CMK (cell line): ENCODE measurements around the gene ACSL3.

Experiments used
- DNase-seq: peaks from one replicate; pipeline ENCODE4 v3.0.0-alpha.2; 2010; ENCODE audit warnings: low read depth

Gene ACSL3

DNA sequence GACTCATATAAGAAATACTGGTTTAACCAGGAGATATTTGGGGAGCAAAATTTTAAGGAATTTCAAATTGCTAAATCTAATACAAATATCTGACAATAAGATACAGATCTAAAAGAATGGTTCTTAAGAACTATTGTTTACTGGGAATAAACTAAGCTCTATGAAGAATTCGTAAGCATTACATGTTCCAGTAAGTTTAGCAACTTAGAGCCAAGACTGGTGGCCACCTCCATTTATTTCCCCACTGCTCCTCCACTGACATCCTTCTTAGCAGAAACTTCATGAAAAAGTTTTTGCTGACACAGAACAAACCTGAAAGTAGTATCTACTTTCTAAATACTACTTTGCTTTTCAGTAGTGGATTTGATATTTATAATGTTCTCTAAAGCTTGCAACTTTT, 83.0 kb downstream of the ACSL3 start:
- DNase-seq = no peak

DNA sequence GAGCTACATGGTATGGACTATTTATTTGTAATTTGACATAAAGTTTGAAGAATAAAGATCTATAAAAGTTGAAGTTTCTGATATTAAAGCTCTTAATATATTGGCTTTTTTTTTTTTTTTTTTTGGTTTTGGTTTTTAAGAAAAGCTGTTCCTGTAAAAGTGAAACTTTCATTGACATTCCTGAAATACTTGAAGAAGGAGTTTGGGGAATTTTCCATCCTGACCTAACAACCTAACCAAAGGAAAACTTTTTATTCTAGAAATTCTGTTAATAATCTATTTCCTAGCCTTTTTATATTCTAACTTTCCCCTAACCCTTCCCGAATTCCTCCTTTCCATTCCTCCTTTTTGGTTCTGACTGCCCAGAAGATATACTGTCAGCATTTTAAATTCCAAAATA, 83.7 kb downstream of the ACSL3 start:
- DNase-seq = no peak

DNA sequence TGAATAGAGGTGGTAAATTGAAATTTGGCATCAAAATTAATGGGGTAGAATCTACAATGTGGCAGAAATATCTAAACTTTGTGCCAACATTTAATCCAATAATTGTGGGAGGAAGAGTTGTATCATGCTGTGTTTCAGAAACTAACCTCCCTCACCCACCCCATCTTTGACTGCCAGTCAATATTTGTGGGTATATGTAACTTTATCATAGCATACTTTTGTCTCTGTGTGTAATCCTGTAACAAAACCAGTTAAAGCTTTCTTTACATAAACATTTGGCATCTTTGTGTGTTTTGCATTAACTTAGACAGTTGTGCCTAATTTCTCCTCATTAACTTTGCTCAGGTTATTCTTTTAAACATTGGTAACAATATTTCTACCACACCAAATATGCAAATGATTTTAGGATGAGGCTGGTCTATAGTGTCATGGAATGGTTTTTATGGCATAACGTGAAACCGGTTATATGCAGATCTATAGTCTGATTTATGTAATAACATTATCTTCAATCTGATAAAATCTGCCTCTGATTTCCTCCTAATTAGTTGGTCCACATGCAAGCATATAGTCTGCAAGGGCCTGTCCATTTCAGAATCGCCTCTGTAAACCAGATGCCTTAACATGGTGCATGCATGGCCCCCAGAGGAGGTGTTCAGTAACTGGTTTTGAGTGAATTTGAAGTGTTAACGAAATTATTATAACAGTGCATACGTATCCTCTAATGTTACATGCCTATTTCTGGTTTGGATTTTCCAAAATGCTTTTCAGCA, 84.3 kb downstream of the ACSL3 start:
- no peak for DNase-seq

DNA sequence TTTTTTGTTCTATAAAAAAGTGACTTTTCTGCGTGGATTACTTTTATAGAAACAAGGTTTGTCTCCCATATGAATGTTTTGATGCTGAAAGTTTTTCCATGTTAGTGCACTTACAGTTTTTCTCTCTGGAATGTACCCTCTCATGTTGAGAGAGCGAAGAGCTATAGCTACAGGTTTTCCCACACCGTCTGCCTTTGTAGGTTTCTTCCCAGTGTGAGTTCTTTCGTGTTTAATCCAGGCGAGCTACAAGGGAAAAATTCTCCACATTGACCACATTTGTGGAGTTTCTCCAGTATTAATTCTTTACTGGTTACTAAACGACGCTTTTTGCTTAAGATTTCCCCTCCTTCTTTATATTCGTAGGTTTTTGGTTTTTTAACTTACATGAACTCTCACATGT, 85.1 kb downstream of the ACSL3 start:
- no peak for DNase-seq

DNA sequence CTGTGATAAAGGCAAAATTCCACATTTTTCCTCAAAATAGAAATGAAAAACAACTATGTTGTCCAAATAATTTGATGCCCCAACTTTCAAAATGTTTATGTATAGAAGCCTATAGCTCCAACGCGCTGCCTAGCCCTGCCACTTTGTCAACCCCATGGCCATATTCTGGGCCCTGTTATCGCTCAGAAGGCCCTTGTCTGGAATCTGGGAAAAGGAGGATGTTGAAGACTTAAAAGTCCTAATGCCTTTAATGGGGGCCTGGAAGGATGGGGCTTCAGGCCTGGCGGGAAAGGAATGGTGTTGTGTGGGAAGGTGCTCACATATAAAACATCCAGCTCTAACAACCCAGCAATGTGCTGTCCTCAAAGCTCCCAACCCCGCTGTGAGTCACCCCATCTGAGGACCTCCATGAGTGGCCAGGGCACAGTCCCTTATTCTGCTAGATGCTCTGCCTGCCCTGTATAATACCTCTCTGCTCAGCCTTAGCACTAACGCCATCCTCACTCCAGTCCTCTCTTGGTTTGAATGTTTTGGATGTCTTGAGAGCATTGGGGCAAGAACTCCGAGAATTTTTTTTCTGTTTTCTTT, 86.0 kb downstream of the ACSL3 start:
- no peak for DNase-seq

DNA sequence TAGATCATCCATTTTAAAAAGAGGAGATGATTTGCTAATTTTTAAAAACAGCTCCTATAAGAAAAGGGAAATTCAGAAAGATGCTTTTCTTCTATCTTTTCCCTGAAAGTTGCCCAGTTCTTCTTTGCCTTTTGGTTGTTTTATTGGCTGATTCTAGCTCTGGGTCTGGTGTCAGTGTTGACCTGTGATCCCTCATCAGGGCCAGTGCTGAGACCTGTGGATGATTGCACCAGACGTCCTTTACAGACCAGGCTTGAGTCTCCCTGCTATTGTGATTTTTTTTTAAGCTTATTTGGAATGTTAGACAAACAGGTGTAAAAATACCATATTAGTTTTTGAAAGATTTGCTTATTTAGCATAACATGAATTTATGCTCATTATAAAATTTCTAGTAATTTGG, 88.2 kb downstream of the ACSL3 start:
- no peak for DNase-seq

DNA sequence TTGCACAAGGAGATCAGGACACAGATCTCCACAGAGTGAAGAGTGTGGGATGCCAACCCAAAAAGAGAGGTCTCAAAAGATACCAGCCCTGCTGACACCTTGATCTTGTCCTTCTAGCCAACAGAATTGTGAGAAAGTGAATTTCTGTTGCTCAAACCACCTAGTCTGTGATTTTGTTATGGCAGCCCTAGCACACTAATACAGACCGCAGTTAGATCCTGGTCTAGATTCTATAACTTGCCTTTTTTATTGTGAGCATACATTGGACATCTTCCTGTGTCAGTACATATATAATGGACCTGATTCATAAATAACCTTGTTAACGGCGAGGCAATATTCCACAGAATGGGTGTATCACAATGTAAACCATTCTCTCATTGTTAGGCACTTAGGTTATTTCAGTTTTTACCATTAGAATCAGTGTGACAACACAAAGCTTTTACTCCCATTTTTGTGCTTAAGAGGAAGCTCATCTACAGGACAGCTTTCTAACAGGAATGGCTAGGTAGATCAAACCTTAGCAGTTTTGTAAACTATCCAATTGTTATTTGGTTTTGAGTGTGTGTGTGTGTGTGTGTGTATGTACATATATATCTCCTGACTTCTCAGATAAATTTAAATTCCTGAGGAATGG, 89.0 kb downstream of the ACSL3 start:
- DNase-seq = no peak

DNA sequence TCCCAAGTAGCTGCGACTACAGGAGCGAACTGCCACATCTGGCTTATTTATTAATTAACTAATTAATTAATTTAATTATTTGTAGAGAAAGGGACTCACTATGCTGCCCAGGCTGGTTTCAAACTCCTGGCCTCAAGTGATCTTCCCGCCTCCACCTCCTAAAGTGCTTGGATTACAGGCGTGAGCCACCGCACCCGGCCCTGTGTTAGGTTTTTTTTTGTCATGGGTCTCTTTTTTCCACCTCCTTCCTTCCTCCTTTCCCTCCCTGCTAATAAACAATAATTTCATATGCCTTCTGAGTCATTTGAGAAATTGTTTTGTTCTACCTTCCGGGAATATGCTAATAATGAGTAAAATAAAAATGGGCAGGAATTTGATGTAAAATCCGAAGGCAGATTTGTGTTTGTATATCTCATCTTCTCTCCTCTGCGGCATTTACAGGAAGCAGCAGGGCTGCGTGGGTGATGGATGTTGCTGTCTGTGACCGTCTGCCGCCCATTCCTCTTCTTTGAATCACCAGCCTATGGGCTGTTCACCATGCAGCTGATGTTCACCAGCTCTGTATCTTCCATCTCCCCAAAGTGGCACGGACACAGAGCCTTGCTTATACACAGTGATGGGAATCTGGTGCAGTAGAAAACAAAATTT, 89.9 kb downstream of the ACSL3 start:
- no peak for DNase-seq

DNA sequence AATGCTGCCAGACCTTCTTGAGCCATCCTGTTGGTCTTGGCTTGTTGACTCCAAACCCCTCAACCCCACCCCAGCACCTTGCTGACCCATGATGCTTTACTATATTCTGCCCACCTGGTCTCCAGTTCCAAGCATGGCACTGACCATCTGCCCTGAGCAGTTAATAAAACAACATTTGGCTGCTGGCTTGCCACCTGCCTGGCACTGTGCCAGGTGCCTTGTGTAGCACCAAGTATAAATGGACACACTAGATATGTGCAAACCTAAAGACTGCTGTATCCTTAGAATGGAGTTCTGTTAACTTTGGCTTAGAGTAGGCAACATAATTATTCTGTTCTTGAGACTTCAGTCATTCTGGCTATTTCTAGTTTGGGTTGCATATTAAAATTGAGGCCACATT, 91.4 kb downstream of the ACSL3 start:
- DNase-seq = no peak

DNA sequence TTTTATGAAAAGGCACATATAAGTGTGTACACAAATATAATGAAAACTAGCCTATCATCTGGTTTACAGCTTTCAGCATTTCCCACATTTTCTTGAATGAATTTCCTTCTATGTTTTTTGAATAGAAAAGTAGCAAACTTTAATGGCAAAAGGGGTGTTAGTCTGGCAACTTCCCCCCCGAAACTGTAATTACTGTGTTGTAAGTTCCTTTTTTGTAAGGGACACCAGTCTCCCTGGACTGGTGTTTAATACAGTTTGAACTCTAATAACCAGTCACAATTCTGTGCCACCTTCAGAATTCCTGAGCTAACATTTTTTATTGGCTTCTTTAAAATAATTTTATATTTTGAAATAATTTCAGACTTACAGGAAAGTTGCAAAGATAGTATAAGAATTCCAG, 94.2 kb downstream of the ACSL3 start:
- DNase-seq = no peak

DNA sequence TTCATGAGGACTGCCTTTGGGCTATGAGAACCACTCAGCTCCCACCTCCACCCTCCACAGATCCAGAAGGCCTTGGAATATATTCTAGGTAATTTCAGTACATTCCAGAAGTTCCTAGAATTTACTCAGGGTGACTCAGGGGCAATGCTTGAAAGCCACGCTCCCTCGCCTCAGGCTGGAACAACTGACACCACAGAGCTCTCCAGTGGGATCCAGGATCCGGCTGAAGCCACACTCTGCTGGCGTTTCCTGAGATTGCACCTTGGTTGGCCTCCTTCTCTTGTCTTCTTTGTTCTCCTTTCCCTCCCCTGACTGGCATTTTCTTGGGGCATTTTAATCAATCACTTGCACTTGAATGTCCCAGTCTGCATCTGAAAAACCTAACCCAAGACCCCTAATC, 98.5 kb downstream of the ACSL3 start:
- no peak for DNase-seq

DNA sequence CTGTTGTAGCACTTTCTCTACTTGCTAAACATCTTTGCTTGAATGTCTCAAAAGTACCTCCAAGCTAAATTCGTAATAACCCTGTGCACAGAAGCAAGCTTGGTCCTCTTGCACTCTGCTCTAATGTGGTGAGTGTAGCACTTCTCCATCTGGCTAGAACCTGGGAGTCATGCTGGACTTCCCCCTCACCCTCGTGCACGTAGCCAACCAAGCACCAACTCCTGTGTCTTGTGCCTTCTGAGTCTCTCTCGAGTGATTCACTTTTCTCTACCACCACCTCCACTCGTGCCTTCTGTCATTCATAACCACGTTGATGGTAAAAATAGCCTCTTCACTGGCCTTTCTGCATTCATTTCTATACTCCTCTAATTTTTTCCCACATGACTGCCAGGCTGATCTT, 99.3 kb downstream of the ACSL3 start:
- no peak for DNase-seq

DNA sequence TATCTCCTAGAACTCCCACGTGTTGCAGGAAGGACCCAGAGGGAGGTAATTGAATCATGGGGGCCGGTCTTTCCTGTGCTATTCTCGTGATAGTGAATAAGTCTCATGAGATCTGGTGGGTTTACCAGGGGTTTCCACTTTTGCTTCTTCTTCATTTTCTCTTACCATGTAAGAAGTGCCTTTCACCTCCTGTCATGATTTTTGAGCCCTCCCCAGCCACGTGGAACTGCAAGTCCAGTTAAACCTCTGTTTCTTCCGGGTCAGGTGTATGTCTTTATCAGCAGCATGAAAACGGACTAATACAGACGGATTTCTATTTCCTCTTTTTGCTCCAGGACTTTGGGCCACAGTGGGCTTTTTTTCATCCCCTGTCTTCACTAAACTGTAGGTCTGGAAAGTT, 102.8 kb downstream of the ACSL3 start:
- no peak for DNase-seq

DNA sequence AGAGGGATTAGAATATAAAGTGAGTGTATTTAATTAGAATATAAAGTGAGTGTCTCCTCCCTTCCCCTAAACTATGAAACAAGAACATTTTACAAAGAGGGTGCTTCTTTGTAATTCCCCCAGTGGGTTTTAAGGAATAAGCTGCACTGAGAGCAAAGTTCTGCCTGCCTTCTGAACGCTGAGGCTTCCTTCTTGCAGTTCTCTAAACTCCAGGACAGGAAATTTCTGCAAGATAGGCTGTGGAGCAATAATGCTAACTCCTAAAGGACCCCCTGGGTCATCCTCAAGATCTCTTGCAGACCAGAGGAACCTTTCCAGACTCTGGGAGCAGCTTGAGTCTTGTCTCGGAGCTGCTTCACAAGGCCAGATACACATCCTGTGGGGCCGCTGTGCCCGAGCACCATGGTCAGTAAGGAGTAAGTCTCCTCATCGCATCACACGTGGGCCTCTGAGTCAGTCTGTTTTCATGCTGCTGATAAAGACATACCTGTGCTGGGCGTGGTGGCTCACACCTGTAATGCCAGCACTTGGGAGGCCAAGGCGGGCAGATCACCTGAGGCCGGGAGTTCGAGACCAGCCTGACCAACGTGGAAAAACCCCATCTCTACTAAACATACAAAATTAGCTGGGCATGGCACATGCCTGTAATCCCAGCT, 103.7 kb downstream of the ACSL3 start:
- DNase-seq = no peak

DNA sequence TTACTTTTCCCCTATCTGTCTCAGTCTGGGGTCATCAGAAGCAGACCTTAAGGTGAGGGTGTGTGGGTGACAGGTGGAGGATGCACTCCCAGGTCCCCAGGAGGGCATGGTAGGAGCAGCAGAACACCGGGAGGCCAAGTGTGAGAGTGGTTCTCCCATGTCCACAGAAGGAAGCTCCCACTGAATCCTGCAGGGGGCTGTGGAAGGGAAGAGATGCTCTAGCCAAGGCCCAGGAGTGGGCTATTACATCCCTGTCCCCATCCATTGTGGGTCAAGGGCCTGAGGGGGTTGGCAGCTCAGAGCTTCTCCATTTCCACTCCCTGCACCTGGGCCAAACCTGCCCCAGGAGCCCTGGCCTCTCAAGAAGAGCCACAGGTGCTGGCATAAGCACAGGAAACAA, 104.7 kb downstream of the ACSL3 start:
- DNase-seq = no peak

DNA sequence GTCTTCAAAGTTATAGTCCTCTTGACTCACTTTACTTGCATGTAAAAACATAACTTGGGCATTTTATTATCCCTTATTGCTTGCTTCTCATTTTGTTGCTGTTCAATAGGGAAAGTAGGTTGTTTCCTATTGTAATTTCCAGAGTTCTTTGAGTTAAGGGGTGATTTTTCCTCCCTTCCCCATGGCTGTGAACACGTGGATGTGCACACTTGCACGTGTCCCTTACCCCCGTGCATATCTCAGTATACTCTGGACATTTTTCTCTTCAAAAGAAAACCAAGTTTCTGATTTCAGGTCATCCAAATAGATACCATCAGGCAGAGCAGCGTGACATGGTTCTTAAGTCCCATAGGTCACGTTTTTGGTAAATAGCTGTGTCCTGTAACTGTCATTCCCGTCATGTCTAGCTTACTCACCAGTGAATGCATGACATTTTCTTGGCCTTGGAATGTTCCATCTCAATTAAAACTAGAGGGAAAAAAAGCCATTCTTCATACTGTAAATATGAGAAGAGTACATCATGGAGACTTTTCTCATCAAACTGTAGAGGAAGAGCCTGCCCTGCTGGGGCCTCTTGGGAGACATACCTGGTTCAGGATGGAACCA, 107.8 kb downstream of the ACSL3 start:
- DNase-seq = no peak

DNA sequence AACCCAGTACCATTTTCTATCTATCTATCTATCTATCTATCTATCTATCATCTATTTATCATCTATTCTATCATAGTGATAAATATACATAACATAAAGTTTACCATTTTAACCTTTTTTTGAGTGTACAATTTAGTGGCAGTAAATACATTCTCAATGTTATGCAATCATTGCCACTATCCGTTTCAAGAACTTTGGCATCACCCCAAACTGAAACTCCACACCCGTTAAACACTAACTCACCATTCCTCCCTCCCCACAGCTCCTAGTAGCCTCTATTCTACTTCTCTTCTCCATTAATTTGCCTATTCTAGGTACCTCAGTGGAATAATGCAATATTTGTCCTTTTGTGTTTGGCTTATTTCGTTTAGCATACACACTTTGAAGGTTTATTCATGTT, 108.7 kb downstream of the ACSL3 start:
- DNase-seq = no peak

DNA sequence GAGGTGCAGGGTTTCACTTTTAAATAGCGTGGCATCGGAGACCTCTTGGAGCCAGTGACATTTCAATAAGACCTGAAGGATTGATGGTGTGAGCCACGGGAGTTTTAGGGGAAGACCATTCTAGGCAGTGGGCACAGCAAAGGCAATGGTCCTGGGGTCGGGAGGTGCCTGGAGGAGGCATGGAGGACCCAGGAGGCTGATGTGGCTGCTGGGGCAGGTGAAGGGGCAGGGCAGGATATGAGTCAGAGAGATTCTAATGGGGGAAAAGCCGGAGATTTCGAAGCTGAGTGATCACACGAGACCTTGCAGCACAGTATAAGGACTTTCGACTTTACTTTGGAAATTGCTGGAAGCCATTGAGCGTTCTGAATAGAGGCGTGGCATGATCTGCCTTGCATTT, 111.6 kb downstream of the ACSL3 start:
- no peak for DNase-seq

DNA sequence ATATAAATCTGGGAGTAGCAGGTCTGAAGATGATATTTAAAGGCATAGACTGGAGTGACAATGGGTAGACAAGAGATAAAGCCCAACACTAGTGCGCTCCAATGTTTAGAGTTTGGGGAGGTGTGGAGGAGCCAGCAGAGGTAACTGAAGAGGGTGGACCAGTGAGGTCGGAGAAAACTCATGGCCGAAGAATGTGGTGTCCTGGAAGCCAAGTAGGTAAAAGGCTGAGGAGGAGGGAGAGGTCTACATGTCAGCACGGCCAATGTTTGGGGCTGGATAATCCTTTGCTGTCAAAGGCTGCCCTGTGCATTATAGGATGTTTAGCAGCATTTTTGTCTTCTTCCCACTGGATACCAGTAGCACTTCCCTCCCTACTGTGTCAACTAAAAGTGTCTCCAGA, 112.4 kb downstream of the ACSL3 start:
- DNase-seq = no peak

DNA sequence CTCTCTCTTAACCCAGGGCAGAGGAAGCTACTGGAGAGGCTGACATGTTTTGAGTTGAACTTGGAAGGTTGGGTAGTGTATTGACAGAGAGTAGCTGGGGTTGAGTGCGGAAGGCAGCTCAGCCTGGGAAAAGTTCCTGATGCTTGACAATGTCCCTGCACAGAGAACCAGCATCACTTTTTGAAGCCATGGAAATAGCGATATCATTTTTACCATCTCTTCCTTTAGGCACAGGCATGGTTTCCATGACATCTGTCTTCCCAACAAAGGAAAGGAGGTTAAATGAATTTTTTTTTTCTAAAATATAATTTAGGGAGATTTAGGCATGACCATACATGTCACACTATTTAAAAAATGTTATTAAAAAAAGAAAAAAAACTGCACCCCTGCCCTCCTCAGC, 112.9 kb downstream of the ACSL3 start:
- DNase-seq = no peak

DNA sequence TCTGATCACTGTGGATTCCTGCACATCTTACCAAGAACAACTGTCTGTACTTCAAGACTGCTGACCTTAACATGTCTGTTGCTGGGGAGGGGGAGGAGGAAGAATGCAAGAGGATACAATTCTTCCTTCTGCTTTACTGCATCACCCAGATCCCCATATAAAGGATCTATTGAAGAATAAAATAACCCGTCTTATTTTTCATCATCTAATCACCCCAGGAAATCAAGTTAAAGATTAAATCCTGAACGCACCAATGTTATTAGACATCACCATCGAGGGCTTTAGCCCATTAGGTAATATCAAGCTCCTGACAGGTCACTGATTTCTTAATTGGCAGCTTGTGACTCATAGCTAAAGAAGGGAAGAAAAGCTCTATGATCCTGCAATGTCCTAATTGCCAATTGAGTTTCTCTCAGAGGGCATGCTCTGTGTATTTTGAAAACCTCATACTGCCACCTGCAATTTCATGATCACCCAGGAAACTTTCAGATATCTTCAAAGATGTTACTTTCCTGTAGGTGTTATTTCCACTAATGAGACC, 115.8 kb downstream of the ACSL3 start:
- no peak for DNase-seq

DNA sequence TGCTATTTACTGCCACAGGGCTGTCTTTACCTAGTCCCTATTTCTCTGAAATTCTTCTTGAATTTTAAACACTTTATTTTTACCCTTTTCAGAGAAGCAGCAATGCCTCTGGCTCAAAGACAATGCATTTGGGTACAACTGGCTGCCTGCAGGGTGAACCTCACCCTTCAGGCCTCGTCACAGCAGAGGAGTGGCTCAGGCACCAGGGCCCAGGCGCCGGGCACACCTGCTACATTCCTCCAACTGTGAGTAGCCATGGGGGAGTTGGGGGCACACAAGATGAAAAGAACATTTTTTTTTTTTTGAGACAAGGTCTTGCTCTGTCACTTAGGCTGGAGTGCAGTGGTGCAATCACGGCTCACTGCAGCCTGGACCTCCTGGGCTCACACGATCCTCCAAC, 116.3 kb downstream of the ACSL3 start:
- DNase-seq = no peak
